K562 (cell line): Measurements from ENCODE around the gene MXRA7. TPM values are rescaled to one million over a fixed set of nuclear protein-coding genes. Genes with fewer than 3 reads are reported as not detected.

Source experiments
- ATAC-seq: fragments of 200-7000 bp; cut with Tn5 transposase; 3 replicates; pipeline ENCODE4 v1.9.1; 2020; ENCODE audit warnings: moderate library complexity
- BruUV-seq: library from RNA; stranded (reverse); fragments of 400-500 nt; replicated peaks from 2 replicates; lab custom pipeline; 2021; lab: Mats Ljungman, UMichigan
- CTCF ChIA-PET: fragments of 300-600 bp; formaldehyde crosslinking; extraction: SDS; loops from one replicate; lab custom pipeline; 2021; ENCODE audit warnings: low intra/inter-chr PET ratio; lab: Yijun Ruan, JAX
- POLR2A ChIA-PET: fragments of 300-600, 350-650 bp; sonication (Branson Sonifier 250); formaldehyde crosslinking; extraction: SDS; loops from one replicate; lab custom pipeline; 2021; ENCODE audit warnings: antibody characterized with exemption, inconsistent platforms; lab: Yijun Ruan, JAX
- DNase-seq, 4 experiments: peaks; one replicate each; pipeline versions ENCODE4 v3.0.0 to v3.0.0-alpha.2; 2011 to 2018; ENCODE audit warnings: low spot score in 3 of 4, mixed read lengths in 3 of 4; ENCODE audit errors: extremely low read depth in 1 of 4
- FAIRE-seq: peaks from 2 replicates; lab custom pipeline; 2011; peaks lifted over from hg19 to GRCh38; lab: Jason Lieb, UNC
- H2AFZ ChIP-seq: 2 replicates; pipeline ENCODE4 v1.6.0; 2011; ENCODE audit warnings: low read depth, low read length, control low read depth, inconsistent platforms
- H3K27ac ChIP-seq: fragments of 200-600 bp; 3 replicates; pipeline ENCODE4 v1.8.0; 2011; ENCODE audit warnings: low read depth, mild to moderate bottlenecking, control low read depth, inconsistent platforms, low read length, moderate library complexity, mixed read lengths; ENCODE audit errors: extremely low read depth
- H3K27me3 ChIP-seq, 2 experiments: fragments of 300-600 bp in 1 of 2; 2 replicates in 1 of 2; 3 replicates in 1 of 2; pipeline versions ENCODE4 v1.6.0 to v1.8.0; 2011; ENCODE audit warnings: inconsistent platforms in 2 of 2, low read length in 2 of 2, mild to moderate bottlenecking in 1 of 2, mixed read lengths in 1 of 2, moderate library complexity in 1 of 2; ENCODE audit not compliant: control insufficient read depth in 2 of 2, insufficient read depth in 2 of 2
- H3K36me3 ChIP-seq: fragments of 300-600 bp; 3 replicates; pipeline ENCODE4 v1.8.0; 2011; ENCODE audit warnings: mild to moderate bottlenecking, low read length, inconsistent platforms; ENCODE audit not compliant: control insufficient read depth, insufficient read depth
- H3K4me1 ChIP-seq, 2 experiments: fragments of 200-600 bp in 1 of 2; replicated peaks in 1 of 2; 2 replicates in 1 of 2; 3 replicates in 1 of 2; pipeline versions ENCODE4 v1.5.1 to v1.8.0; 2011; ENCODE audit warnings: inconsistent platforms in 2 of 2, low read length in 2 of 2, mild to moderate bottlenecking in 1 of 2, mixed read lengths in 1 of 2, moderate library complexity in 1 of 2; ENCODE audit not compliant: control insufficient read depth in 2 of 2, insufficient read depth in 2 of 2
- H3K4me2 ChIP-seq: 2 replicates; pipeline ENCODE4 v1.6.1; 2011; ENCODE audit warnings: low read length, control low read depth, inconsistent platforms, mixed read lengths; ENCODE audit not compliant: insufficient read depth
- H3K4me3 ChIP-seq: fragments of 200-600 bp; sonication (generic), shearing (Covaris generic); 2 replicates; pipeline ENCODE4 v1.5.1; 2016; ENCODE audit warnings: control low read depth, inconsistent platforms
- H3K79me2 ChIP-seq: fragments of 200-600 bp; 3 replicates; pipeline ENCODE4 v1.8.0; 2011; ENCODE audit warnings: low read length, inconsistent platforms; ENCODE audit not compliant: control insufficient read depth, insufficient read depth
- H3K9ac ChIP-seq, 2 experiments: 2 replicates each; pipeline versions ENCODE4 v1.6.0 to v1.6.1; 2011; ENCODE audit warnings: low read depth in 2 of 2, low read length in 2 of 2, control low read depth in 1 of 2, inconsistent platforms in 1 of 2, mild to moderate bottlenecking in 1 of 2, mixed read lengths in 1 of 2; ENCODE audit not compliant: insufficient read depth in 1 of 2
- H3K9me1 ChIP-seq: one replicate; pipeline ENCODE4 v1.6.0; 2011; ENCODE audit warnings: inconsistent platforms, mild to moderate bottlenecking, low read length, moderate library complexity; ENCODE audit not compliant: control insufficient read depth, insufficient read depth
- H3K9me3 ChIP-seq: replicated peaks from 2 replicates; pipeline ENCODE4 v1.5.1; 2011; ENCODE audit warnings: low read depth, low read length, inconsistent platforms; ENCODE audit not compliant: control insufficient read depth, insufficient read depth
- H4K20me1 ChIP-seq: replicated peaks from 2 replicates; pipeline ENCODE4 v1.6.1; 2011; ENCODE audit warnings: low read length, inconsistent platforms, mixed read lengths; ENCODE audit not compliant: control insufficient read depth, insufficient read depth
- ATF1 ChIP-seq, 2 experiments: fragments of 450-650 bp in 1 of 2; IDR thresholded peaks; 2 replicates each; pipeline ENCODE4 v1.6.1; 2016; ENCODE audit warnings: missing compliant biosample characterization in 1 of 2, missing genetic modification characterization in 1 of 2
- BHLHE40 ChIP-seq: IDR thresholded peaks from 2 replicates; pipeline ENCODE4 v1.6.1; 2011; ENCODE audit warnings: low read length, improper control_type of control experiment
- CBX1 ChIP-seq: sonication (generic); IDR thresholded peaks from 2 replicates; pipeline ENCODE4 v1.6.1; 2016; ENCODE audit warnings: antibody characterized with exemption, low read depth, mild to moderate bottlenecking
- EHMT2 ChIP-seq: fragments of 450-650 bp; IDR thresholded peaks from 2 replicates; pipeline ENCODE4 v1.6.1; 2018; ENCODE audit warnings: antibody characterized with exemption
- ELF1 ChIP-seq: fragments of 200-800 bp; sonication (Bioruptor generic); IDR thresholded peaks from 2 replicates; pipeline ENCODE4 v1.6.1; 2016; ENCODE audit warnings: missing genetic modification characterization, missing compliant biosample characterization
- ELK3 ChIP-seq: fragments of 450-650 bp; formaldehyde crosslinking; IDR thresholded peaks from 2 replicates; pipeline ENCODE4 v1.4.0; 2020; ENCODE audit warnings: mild to moderate bottlenecking
- FOSL1 ChIP-seq: fragments of 200-800 bp; sonication (Bioruptor generic); conservative IDR thresholded peaks from 2 replicates; pipeline ENCODE4 v1.6.1; 2016; ENCODE audit warnings: missing genetic modification characterization, missing compliant biosample characterization
- RBM39 ChIP-seq: fragments of 200-400 bp; formaldehyde crosslinking; optimal IDR thresholded peaks from 2 replicates; pipeline ENCODE3; 2018; ENCODE audit warnings: low read depth, low read length
- SIN3A ChIP-seq, 2 experiments: fragments of 150-350 bp in 1 of 2; IDR thresholded peaks; 2 replicates each; pipeline ENCODE4 v1.6.1; 2011 to 2016; ENCODE audit warnings: borderline replicate concordance in 2 of 2, low read depth in 2 of 2, low read length in 2 of 2, mild to moderate bottlenecking in 2 of 2, moderate library complexity in 2 of 2; ENCODE audit not compliant: control insufficient read depth in 1 of 2
- SMAD3 ChIP-seq: fragments of 450-650 bp; formaldehyde crosslinking; conservative IDR thresholded peaks from 2 replicates; pipeline ENCODE4 v1.4.0; 2020; ENCODE audit warnings: mild to moderate bottlenecking
- ZNF57 ChIP-seq: fragments of 450-650 bp; formaldehyde crosslinking; IDR thresholded peaks from 2 replicates; pipeline ENCODE4 v1.4.0; 2020; ENCODE audit warnings: mild to moderate bottlenecking, moderate library complexity
- WGBS: fragments of 100-300 bp; shearing (Covaris generic); methylation state at CpG from one replicate; pipeline ENCODE4 v1.1.6; 2016; ENCODE audit warnings: low coverage, mixed read lengths; ENCODE audit not compliant: insufficient coverage; ENCODE audit errors: missing lambda C conversion rate; 5-methylcytosine and 5-hydroxymethylcytosine counted together
- in situ Hi-C: fragments of 300-500 bp; cut with MboI; formaldehyde crosslinking; loops from 4 replicates; pipeline ENCODE4 v1.15.0; 2018; ENCODE audit warnings: inconsistent platforms, mixed read lengths
- intact Hi-C: fragments of 100-400 bp; cut with micrococcal nuclease; formaldehyde crosslinking; loops from 2 replicates; pipeline ENCODE4 v1.14.2; 2022
- polyA plus RNA-seq, 8 experiments: library from polyadenylated mRNA; depleted of rRNA in 4 of 8; stranded (reverse) in 5 of 8; unstranded in 3 of 8; fragments of >200 nt; fragmentation: Nextera tagmentation in 2 of 8; fragmentation: Illumina TruSeq in 1 of 8; extraction: Ambion mirVana in 2 of 8; extraction: Trizol in 1 of 8; gene quantifications; 2 replicates each; pipeline versions ENCODE4 v1.2.1 to v1.2.3, GENCODE V29; 2011 to 2014; ENCODE audit warnings: inconsistent platforms in 1 of 8, missing spikeins in 1 of 8
- total RNA-seq, 7 experiments: library from RNA; depleted of rRNA in 6 of 7; stranded (reverse); fragments of >200 nt in 6 of 7; fragmentation: Illumina TruSeq in 2 of 7; extraction: Trizol in 2 of 7; gene quantifications; 2 replicates each; pipeline versions ENCODE4 v1.2.1 to v1.2.3, GENCODE V29; 2011 to 2021; ENCODE audit warnings: low replicate concordance in 1 of 7
- TF ChIP-seq, protein P1 (sequence below): fragments of 200-800 bp; sonication (Bioruptor generic); IDR thresholded peaks from 2 replicates; pipeline ENCODE4 v1.6.1; 2017; ENCODE audit warnings: missing genetic modification characterization, missing compliant biosample characterization

MXRA7 gene
- total and polyA plus RNA-seq, 9 of the 15 experiments (the other 6 are each of a cell fraction or from before 2014, with no cell fraction given), result 2.6 to 38.4 (median 14.3) TPM

DNA sequence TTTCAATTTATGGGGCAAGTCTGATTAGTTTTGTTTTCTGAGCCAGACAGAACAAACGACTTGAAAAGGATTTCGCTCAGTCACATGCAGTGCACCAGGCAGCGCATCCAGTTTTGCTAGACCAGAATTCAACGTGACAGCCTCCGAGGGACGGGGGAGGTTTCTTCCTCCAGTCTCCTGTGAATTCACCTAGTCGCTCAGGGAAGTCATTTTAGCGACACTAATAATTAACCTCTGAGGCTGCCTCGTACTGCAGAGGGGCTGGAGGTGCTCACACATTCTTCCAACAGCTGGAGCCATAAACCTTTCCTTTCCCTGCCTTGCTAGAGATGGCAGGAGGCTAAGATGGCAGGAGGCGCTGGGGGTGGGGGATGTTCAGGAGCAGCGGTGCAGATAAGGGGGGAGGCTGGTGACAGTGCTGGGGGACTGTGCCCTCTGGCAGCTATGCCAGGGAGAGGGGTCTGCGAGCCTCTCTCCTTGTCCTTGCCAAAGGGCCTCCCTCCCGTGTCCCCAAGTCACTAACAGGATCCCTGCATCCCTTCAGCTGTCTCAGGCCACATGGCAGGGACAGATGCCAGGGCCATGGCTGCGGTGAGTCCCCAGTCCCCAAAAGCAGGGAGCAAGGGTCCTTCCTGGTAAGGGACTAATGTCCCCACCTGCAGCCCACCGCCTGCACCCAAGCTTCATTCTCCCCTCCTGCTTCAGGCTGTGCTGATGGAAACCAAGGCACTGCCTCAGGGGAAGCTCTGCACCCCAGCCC, 24.0 kb downstream of the MXRA7 start:
- BruUV-seq, result no TSS peak
- H4K20me1 ChIP-seq, result no peaks in the 10 kb centered on the region; the same call in none of the 2 replicates
- FAIRE-seq (no peak), DNase-seq (peak in 1 of 4 experiments; percentile 6), ATAC-seq (no peak)
- POLR2A ChIA-PET, result interaction anchor here (1.3 to 1.7 kb wide), 2 partner anchors 13 to 129 kb away, joined by 3 to 4 read pairs; no protein-coding TSS in a partner anchor
- H3K27ac ChIP-seq, result no peak overlapping the region
- 34% methylated on average over 14 of the region's 15 CpGs for WGBS
- H3K79me2 ChIP-seq, result no peaks in the 10 kb centered on the region
- H3K4me2 ChIP-seq, result no peak overlapping the region
- H3K27me3 ChIP-seq, result no peaks in the 10 kb centered on the region
- H3K9me1 ChIP-seq, result no peaks in the 10 kb centered on the region
- no peak overlapping the region for H3K4me3 ChIP-seq
- peaks cover 19 to 59% of the 10 kb centered on the region in 2 experiments for H3K4me1 ChIP-seq
- CTCF ChIA-PET, result no interaction called here
- TF ChIP-seq BHLHE40 (peak; percentile 12; the same call in 1 of the 2 replicates), CBX1 (no peak)
- H2AFZ ChIP-seq, result no peak overlapping the region
- in situ Hi-C loops, result no loop called here
- H3K9ac ChIP-seq, result peak overlapping the region in 1 of 2 experiments; percentile 67; a peak in 1 of 4 replicates
- no peaks in the 10 kb centered on the region for H3K9me3 ChIP-seq
- intact Hi-C loops, result no loop called here
- no peaks in the 10 kb centered on the region for H3K36me3 ChIP-seq

DNA sequence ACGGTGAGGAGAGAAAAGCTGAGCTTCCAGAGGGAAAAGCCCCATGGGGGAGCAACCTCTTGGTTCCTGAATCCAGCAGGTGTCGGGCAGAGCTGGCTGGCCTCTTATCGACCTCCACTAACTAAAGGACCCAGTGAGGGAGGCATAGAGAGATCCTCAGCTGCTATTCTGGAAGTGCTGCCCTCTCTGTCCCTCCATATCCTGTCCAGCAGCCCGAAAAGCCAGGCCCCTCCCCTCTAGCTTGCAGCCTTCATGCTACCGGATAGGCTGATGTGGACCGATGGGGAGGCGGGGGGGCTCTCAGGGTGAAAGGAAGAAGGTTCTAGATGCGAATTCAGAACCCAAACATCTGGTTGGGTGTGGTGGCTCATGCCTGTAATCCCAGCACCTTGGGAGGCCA, 24.9 kb downstream of the MXRA7 start:
- FAIRE-seq (no peak), DNase-seq (peak in 1 of 4 experiments; percentile 3), ATAC-seq (0 out of 3 replicates have a peak, but pooled peaks have one; percentile 8)
- H3K4me3 ChIP-seq, result no peak overlapping the region
- no TSS peak for BruUV-seq
- intact Hi-C loops (no loop called here), in situ Hi-C loops (no loop called here)
- no peaks in the 10 kb centered on the region for H3K27me3 ChIP-seq
- no peaks in the 10 kb centered on the region for H3K36me3 ChIP-seq
- no peak overlapping the region for H3K27ac ChIP-seq
- 54% methylated on average over 6 of the region's 8 CpGs for WGBS
- no peak overlapping the region for H3K4me2 ChIP-seq
- no peaks in the 10 kb centered on the region for H3K79me2 ChIP-seq
- H3K9ac ChIP-seq, result no peak overlapping the region; a peak in 1 of 4 replicates
- H2AFZ ChIP-seq, result no peak overlapping the region
- peaks cover 26 to 64% of the 10 kb centered on the region in 2 experiments for H3K4me1 ChIP-seq
- ChIA-PET CTCF (no interaction called here), POLR2A (interaction anchor here (0.7 to 1.7 kb wide), 4 partner anchors 31 to 129 kb away, joined by 3 to 4 read pairs (median 4); no protein-coding TSS in a partner anchor)
- H4K20me1 ChIP-seq, result no peaks in the 10 kb centered on the region; the same call in none of the 2 replicates
- H3K9me3 ChIP-seq, result no peaks in the 10 kb centered on the region
- no peaks in the 10 kb centered on the region for H3K9me1 ChIP-seq
- TF ChIP-seq SMAD3 (CRISPR knock-in tag), result no peak
- no peak for TF ChIP-seq ZNF57 (CRISPR knock-in tag)
- TF ChIP-seq ELK3 (CRISPR knock-in tag), result no peak
- TF ChIP-seq, protein P1, sequence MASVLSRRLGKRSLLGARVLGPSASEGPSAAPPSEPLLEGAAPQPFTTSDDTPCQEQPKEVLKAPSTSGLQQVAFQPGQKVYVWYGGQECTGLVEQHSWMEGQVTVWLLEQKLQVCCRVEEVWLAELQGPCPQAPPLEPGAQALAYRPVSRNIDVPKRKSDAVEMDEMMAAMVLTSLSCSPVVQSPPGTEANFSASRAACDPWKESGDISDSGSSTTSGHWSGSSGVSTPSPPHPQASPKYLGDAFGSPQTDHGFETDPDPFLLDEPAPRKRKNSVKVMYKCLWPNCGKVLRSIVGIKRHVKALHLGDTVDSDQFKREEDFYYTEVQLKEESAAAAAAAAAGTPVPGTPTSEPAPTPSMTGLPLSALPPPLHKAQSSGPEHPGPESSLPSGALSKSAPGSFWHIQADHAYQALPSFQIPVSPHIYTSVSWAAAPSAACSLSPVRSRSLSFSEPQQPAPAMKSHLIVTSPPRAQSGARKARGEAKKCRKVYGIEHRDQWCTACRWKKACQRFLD, result no peak
- TF ChIP-seq EHMT2, result no peak
- TF ChIP-seq SIN3A (IDR thresholded peaks at IDR 0.05; ENCODE audit: borderline replicate concordance in 2 of 2, control insufficient read depth in 1 of 2, low read depth in 2 of 2, low read length in 2 of 2), result no peak
- TF ChIP-seq FOSL1 (tag), result no peak
- no peak for TF ChIP-seq ATF1 (CRISPR knock-in tag; IDR thresholded peaks at IDR 0.05)
- no peak for TF ChIP-seq ATF1 (tag; IDR thresholded peaks at IDR 0.05)
- no peak for TF ChIP-seq RBM39
- no peak for TF ChIP-seq ELF1 (tag)
